Transverse colon (tissue), 4 donors: ENCODE measurements around the gene PHF13. TPM values are rescaled to one million over a fixed set of nuclear protein-coding genes. Genes with fewer than 3 reads are reported as not detected.

ENCODE experiments used
- DNase-seq: peaks from one replicate; pipeline ENCODE4 v3.0.0-alpha.2; 2019
- H3K27ac ChIP-seq, 4 donors: fragments of 200-600 bp; sonication (generic); 2 replicates each; pipeline ENCODE4 v1.5.1; 2016 to 2018; ENCODE audit warnings: inconsistent platforms in 4 of 4
- H3K27me3 ChIP-seq: fragments of 200-600 bp; sonication (generic); 2 replicates; pipeline ENCODE4 v1.5.1; 2017; ENCODE audit warnings: inconsistent platforms
- H3K36me3 ChIP-seq, 4 donors: fragments of 200-600 bp; sonication (generic); 2 replicates each; pipeline ENCODE4 v1.5.1; 2017 to 2019; ENCODE audit warnings: inconsistent platforms in 4 of 4
- H3K4me1 ChIP-seq, 4 donors: fragments of 200-600 bp; sonication (generic); 2 replicates each; pipeline ENCODE4 v1.5.1; 2017 to 2020; ENCODE audit warnings: inconsistent platforms in 4 of 4
- H3K4me3 ChIP-seq, 4 donors: fragments of 200-600 bp; sonication (generic); 1 replicate in 1 of 4; 2 replicates in 3 of 4; pipeline versions ENCODE4 v1.5.1 to v1.6.1; 2017 to 2019; ENCODE audit warnings: inconsistent platforms in 4 of 4
- H3K9me3 ChIP-seq, 2 donors: fragments of 200-600 bp; sonication (generic); 2 replicates each; pipeline ENCODE4 v1.5.1; 2017 to 2019; ENCODE audit warnings: inconsistent platforms in 2 of 2
- CTCF ChIP-seq, 5 experiments: fragments of 200-600 bp in 3 of 5; fragments of 450-650 bp in 2 of 5; sonication (generic) in 3 of 5; IDR thresholded peaks; 1 replicate in 2 of 5; 2 replicates in 3 of 5; pipeline ENCODE4 v1.5.1; 2016 to 2017; ENCODE audit warnings: antibody characterized with exemption in 5 of 5, inconsistent platforms in 3 of 5, mild to moderate bottlenecking in 2 of 5, moderate library complexity in 1 of 5
- EP300 ChIP-seq: sonication (generic); formaldehyde crosslinking; IDR thresholded peaks from one replicate; pipeline ENCODE4 v1.6.1; 2017; ENCODE audit warnings: antibody characterized with exemption, low read depth
- POLR2A ChIP-seq: fragments of 450-650 bp; IDR thresholded peaks from one replicate; pipeline ENCODE4 v1.6.1; 2016; ENCODE audit warnings: antibody characterized with exemption, mild to moderate bottlenecking, moderate library complexity
- POLR2AphosphoS5 ChIP-seq, 3 donors: sonication (generic); formaldehyde crosslinking; IDR thresholded peaks; one replicate each; pipeline ENCODE4 v1.6.1; 2016; ENCODE audit warnings: antibody characterized with exemption in 3 of 3
- WGBS, 2 donors: methylation state at CpG; one replicate each; pipeline ENCODE4 v1.1.5; 2018; ENCODE audit warnings: low coverage in 1 of 2; 5-methylcytosine and 5-hydroxymethylcytosine counted together
- in situ Hi-C, 4 donors: fragments of 200-750 bp; cut with MboI; loops; one replicate each; pipeline versions ENCODE4 v1.15.0 to v1.15.1; 2017; ENCODE audit warnings: low sequenced_read_pairs in 3 of 4, low pct_ligation_motif_present in 1 of 4, low pct_unique_long_range_greater_than_20kb in 1 of 4
- intact Hi-C: fragments of 100-400 bp; cut with DNase I; formaldehyde crosslinking; loops from one replicate; pipeline ENCODE4 v1.15.1; 2023; ENCODE audit warnings: low total_unique reads
- total RNA-seq, 4 donors: library from RNA; depleted of rRNA; stranded (reverse); fragments of >200 nt; gene quantifications; one replicate each; pipeline ENCODE4 v1.1.0, GENCODE V29; 2016

PHF13 gene
- total RNA-seq, 4 donors from 2014 or later: 8.7 to 17.3 (median 10.3) TPM

DNA sequence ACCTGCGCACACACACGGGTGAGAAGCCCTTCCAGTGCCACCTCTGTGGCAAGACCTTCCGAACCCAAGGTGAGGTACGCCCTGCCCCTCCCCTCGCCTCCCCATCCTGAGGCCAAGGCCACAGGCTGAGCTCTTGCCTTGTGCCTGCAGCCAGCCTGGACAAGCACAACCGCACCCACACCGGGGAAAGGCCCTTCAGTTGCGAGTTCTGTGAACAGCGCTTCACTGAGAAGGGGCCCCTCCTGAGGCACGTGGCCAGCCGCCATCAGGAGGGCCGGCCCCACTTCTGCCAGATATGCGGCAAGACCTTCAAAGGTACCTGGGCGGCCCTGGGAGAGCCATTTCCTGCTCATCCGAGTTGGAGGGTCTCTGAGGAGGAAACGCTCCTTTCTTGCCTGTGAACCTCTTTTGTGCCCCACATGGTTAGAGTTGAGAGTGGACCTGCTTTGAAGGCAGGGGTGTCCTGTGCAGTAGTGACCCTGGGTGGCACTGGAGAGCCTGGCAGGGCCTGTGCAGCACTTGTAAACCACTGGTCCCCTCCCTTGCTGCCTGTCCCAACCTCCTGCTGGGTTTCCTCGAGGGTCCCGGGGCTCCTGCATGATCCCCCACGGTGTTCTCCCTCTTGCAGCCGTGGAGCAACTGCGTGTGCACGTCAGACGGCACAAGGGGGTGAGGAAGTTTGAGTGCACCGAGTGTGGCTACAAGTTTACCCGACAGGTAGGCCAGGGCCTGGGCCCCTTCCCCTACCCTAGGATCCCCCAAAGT lies 25.2 kb upstream of the PHF13 start:
- no peak overlapping the region for H3K4me3 ChIP-seq
- peaks cover 0 to 20% (median 10%) of the 10 kb centered on the region in 4 donors for H3K36me3 ChIP-seq
- 88% methylated on average over 25 of the region's 25 CpGs; no CpG with 5 or more reads in 1 of the 2 donors for WGBS, 2 donors
- in situ Hi-C loops: no loop called here
- no peaks in the 10 kb centered on the region for H3K27me3 ChIP-seq
- H3K27ac ChIP-seq: no peak overlapping the region
- no peak for TF ChIP-seq CTCF (IDR thresholded peaks at IDR 0.05)
- TF ChIP-seq EP300: no peak
- TF ChIP-seq POLR2A: no peak
- no peak for TF ChIP-seq POLR2AphosphoS5 (IDR thresholded peaks at IDR 0.05)
- H3K9me3 ChIP-seq: no peaks in the 10 kb centered on the region
- intact Hi-C loops: no loop called here
- peaks cover 0 to 15% (median 6%) of the 10 kb centered on the region in 4 donors for H3K4me1 ChIP-seq
- DNase-seq: no peak

DNA sequence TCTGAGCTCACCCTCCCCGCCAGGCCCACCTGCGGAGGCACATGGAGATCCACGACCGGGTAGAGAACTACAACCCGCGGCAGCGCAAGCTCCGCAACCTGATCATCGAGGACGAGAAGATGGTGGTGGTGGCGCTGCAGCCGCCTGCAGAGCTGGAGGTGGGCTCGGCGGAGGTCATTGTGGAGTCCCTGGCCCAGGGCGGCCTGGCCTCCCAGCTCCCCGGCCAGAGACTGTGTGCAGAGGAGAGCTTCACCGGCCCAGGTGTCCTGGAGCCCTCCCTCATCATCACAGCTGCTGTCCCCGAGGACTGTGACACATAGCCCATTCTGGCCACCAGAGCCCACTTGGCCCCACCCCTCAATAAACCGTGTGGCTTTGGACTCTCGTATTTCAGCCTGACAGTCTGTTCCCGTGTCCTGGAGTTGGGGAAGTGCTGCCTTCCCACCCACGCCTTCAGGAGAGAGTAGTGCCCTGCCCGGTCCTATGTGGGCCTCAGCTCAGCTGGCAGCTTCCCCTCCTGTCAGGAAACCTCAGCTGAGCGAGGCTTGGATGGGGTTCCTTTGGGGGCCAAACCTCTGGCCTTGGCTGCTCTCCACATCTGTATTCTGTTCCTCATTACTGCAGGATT lies 24.5 kb upstream of the PHF13 start:
- H3K27ac ChIP-seq: no peak overlapping the region
- DNase-seq: no peak
- H3K4me3 ChIP-seq: no peak overlapping the region
- H3K36me3 ChIP-seq: peaks cover 0 to 27% (median 13%) of the 10 kb centered on the region in 4 donors
- intact Hi-C loops (no loop called here), in situ Hi-C loops (no loop called here)
- no peak for TF ChIP-seq POLR2AphosphoS5 (IDR thresholded peaks at IDR 0.05)
- no peak for TF ChIP-seq EP300
- 40 to 85% methylated on average over 2 to 23 of the region's 24 CpGs for WGBS, 2 donors
- peaks cover 0 to 14% (median 6%) of the 10 kb centered on the region in 4 donors for H3K4me1 ChIP-seq
- H3K27me3 ChIP-seq: no peaks in the 10 kb centered on the region
- no peaks in the 10 kb centered on the region for H3K9me3 ChIP-seq

- intact Hi-C loops: no loop called here
- peaks cover 0 to 17% (median 9%) of the 10 kb centered on the region in 4 donors for H3K4me1 ChIP-seq
- no peaks in the 10 kb centered on the region for H3K9me3 ChIP-seq
- DNase-seq: no peak
- H3K27ac ChIP-seq: no peak overlapping the region
- H3K27me3 ChIP-seq: no peaks in the 10 kb centered on the region
- WGBS, 2 donors: 84% methylated on average over 7 of the region's 7 CpGs; no CpG with 5 or more reads in 1 of the 2 donors
- no peak overlapping the region for H3K4me3 ChIP-seq
- in situ Hi-C loops: no loop called here
- H3K36me3 ChIP-seq: peaks cover 0 to 33% (median 14%) of the 10 kb centered on the region in 4 donors
- no peak for TF ChIP-seq POLR2AphosphoS5 (IDR thresholded peaks at IDR 0.05)
- no peak for TF ChIP-seq POLR2A
- TF ChIP-seq EP300: no peak
Measured at GRCh38 chr1:6590046-6590445, 23.5 kb upstream of the PHF13 start.

GRCh38 chr1:6591222-6591621 lies 22.3 kb upstream of the PHF13 start:
- Histone ChIP-seq H3K27ac (no peak overlapping the region), H3K36me3 (peaks cover 0 to 41% (median 14%) of the 10 kb centered on the region in 4 donors), H3K9me3 (no peaks in the 10 kb centered on the region), H3K4me3 (no peak overlapping the region), H3K4me1 (peaks cover 0 to 28% (median 16%) of the 10 kb centered on the region in 4 donors), H3K27me3 (no peaks in the 10 kb centered on the region)
- intact Hi-C loops: no loop called here
- in situ Hi-C loops: no loop called here
- WGBS, 2 donors: 73% methylated on average over 13 of the region's 13 CpGs; no CpG with 5 or more reads in 1 of the 2 donors
- no peak for DNase-seq
- TF ChIP-seq CTCF (IDR thresholded peaks at IDR 0.05) (no peak), POLR2AphosphoS5 (IDR thresholded peaks at IDR 0.05) (no peak), EP300 (no peak), POLR2A (no peak)

DNA sequence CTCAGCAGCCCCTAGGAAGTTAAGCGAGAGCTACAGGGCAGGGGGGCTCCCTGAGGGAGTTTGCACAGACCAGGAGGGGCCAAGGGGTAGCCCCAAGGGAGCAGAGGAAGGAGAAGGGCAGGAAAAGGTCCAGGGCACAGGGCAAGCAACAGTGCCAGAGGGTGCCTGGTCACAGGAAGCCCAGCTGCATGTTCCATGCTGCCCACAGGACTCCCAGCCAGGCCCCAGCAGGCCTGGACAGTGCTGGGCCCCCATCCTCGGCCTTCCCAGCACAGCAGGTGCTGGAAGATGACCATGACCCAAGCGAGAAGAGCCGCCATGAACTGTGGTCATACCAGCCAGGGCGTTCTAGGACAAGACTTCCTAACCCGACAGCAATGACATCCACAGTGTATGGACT lies 21.9 kb upstream of the PHF13 start:
- H3K9me3 ChIP-seq: no peaks in the 10 kb centered on the region
- 92% methylated on average over 6 of the region's 6 CpGs; no CpG with 5 or more reads in 1 of the 2 donors for WGBS, 2 donors
- H3K27ac ChIP-seq: no peak overlapping the region
- in situ Hi-C loops: no loop called here
- TF ChIP-seq EP300: no peak
- TF ChIP-seq POLR2AphosphoS5 (IDR thresholded peaks at IDR 0.05): no peak
- TF ChIP-seq POLR2A: no peak
- TF ChIP-seq CTCF (IDR thresholded peaks at IDR 0.05): no peak
- H3K27me3 ChIP-seq: no peaks in the 10 kb centered on the region
- H3K4me3 ChIP-seq: no peak overlapping the region
- intact Hi-C loops: no loop called here
- H3K4me1 ChIP-seq: peaks cover under 1 to 32% (median 21%) of the 10 kb centered on the region in 4 donors
- DNase-seq: no peak
- H3K36me3 ChIP-seq: peaks cover 0 to 42% (median 14%) of the 10 kb centered on the region in 4 donors
